Skeletal muscle tissue (tissue), 4 donors: ENCODE data around the gene ADCY2. TPM values are rescaled to one million over a fixed set of nuclear protein-coding genes. Genes with fewer than 3 reads are reported as not detected.

Experiments
- H3K27ac ChIP-seq: one replicate; pipeline ENCODE4 v1.7.0; 2013; ENCODE audit warnings: mild to moderate bottlenecking, low read depth, low read length, inconsistent platforms
- H3K27me3 ChIP-seq, 3 donors: one replicate each; pipeline ENCODE4 v1.7.0; 2013; ENCODE audit warnings: low read length in 3 of 3; ENCODE audit not compliant: control insufficient read depth in 3 of 3, insufficient read depth in 3 of 3
- H3K36me3 ChIP-seq, 3 donors: one replicate each; pipeline ENCODE4 v1.7.0; 2013; ENCODE audit warnings: low read length in 3 of 3; ENCODE audit not compliant: control insufficient read depth in 3 of 3, insufficient read depth in 3 of 3
- H3K4me1 ChIP-seq, 3 donors: one replicate each; pipeline ENCODE4 v1.7.0; 2013; ENCODE audit warnings: low read length in 3 of 3, mild to moderate bottlenecking in 3 of 3; ENCODE audit not compliant: control insufficient read depth in 3 of 3, insufficient read depth in 3 of 3
- H3K4me3 ChIP-seq, 3 donors: one replicate each; pipeline ENCODE4 v1.7.0; 2013; ENCODE audit warnings: low read length in 3 of 3
- H3K9ac ChIP-seq, 3 donors: one replicate each; pipeline ENCODE4 v1.7.0; 2013; ENCODE audit warnings: low read length in 3 of 3, mild to moderate bottlenecking in 3 of 3, moderate library complexity in 2 of 3, low read depth in 1 of 3
- H3K9me3 ChIP-seq, 3 donors: one replicate each; pipeline ENCODE4 v1.7.0; 2013; ENCODE audit warnings: low read length in 3 of 3; ENCODE audit not compliant: control insufficient read depth in 3 of 3
- total RNA-seq: library from RNA; depleted of rRNA; stranded (reverse); fragments of >200 nt; gene quantifications from one replicate; pipeline ENCODE4 v1.2.3, GENCODE V29; 2014
- donor health status: Osteomylitis.

Gene ADCY2
- total RNA-seq, 1 donor from 2014 or later, result 27.7 TPM

- H3K9ac ChIP-seq, result peak overlapping the region in 2 of 3 donors; percentile 45 to 47
These were observed 453.9 kb downstream of the ADCY2 start for GRCh38 chr5:7849681-7850394.

GRCh38 chr5:7850395-7851239 is 454.7 kb downstream of the ADCY2 start, which contains the start of gene CFAP90:
CFAP90 (minus strand) TSS chr5:7851133; CDS start chr5:7851021, 112 bp downstream.
- Histone ChIP-seq H3K9me3 (no peaks in the 10 kb centered on the region), H3K27ac (no peak within 1 kb of the TSS), H3K27me3 (peaks cover 10 to 39% (median 31%) of the 10 kb centered on the region in 3 donors), H3K9ac (peak within 1 kb of the TSS in 2 of 3 donors; percentile 45 to 47), H3K4me3 (peak within 1 kb of the TSS; percentile 30 to 63 (median 62)), H3K36me3 (no peaks in the 10 kb centered on the region), H3K4me1 (peaks cover 6 to 8% (median 6%) of the 10 kb centered on the region in 3 donors)

More at GRCh38 chr5:7849681-7850394, 453.9 kb downstream of the ADCY2 start:
- H3K36me3 ChIP-seq, result no peaks in the 10 kb centered on the region
- H3K27me3 ChIP-seq, result peaks cover 10 to 39% (median 36%) of the 10 kb centered on the region in 3 donors
- H3K4me3 ChIP-seq, result peak overlapping the region; percentile 27 to 56 (median 55)
- peaks cover 6 to 8% (median 6%) of the 10 kb centered on the region in 3 donors for H3K4me1 ChIP-seq
- no peak overlapping the region for H3K27ac ChIP-seq
- no peaks in the 10 kb centered on the region for H3K9me3 ChIP-seq

- Histone ChIP-seq H3K4me1 (peaks cover 6 to 8% (median 6%) of the 10 kb centered on the region in 3 donors), H3K27me3 (peaks cover 10 to 39% (median 31%) of the 10 kb centered on the region in 3 donors), H3K4me3 (peak overlapping the region; percentile 30 to 63 (median 62)), H3K27ac (no peak overlapping the region), H3K9me3 (no peaks in the 10 kb centered on the region), H3K36me3 (no peaks in the 10 kb centered on the region), H3K9ac (peak overlapping the region in 1 of 3 donors; percentile 16)
These were observed 455.3 kb downstream of the ADCY2 start for GRCh38 chr5:7851240-7851592.

GRCh38 chr5:7851617-7852289 is 455.8 kb downstream of the ADCY2 start:
- peaks cover 6 to 8% (median 6%) of the 10 kb centered on the region in 3 donors for H3K4me1 ChIP-seq
- no peak overlapping the region for H3K9ac ChIP-seq
- H3K4me3 ChIP-seq, result no peak overlapping the region
- peaks cover 10 to 39% (median 31%) of the 10 kb centered on the region in 3 donors for H3K27me3 ChIP-seq
- no peak overlapping the region for H3K27ac ChIP-seq
- no peaks in the 10 kb centered on the region for H3K36me3 ChIP-seq
- H3K9me3 ChIP-seq, result no peaks in the 10 kb centered on the region

- peaks cover 10 to 36% (median 29%) of the 10 kb centered on the region in 3 donors for H3K27me3 ChIP-seq
- no peak overlapping the region for H3K9ac ChIP-seq
- no peak overlapping the region for H3K4me3 ChIP-seq
- no peaks in the 10 kb centered on the region for H3K36me3 ChIP-seq
- no peak overlapping the region for H3K27ac ChIP-seq
- H3K9me3 ChIP-seq, result no peaks in the 10 kb centered on the region
- H3K4me1 ChIP-seq, result peaks cover 6 to 8% (median 6%) of the 10 kb centered on the region in 3 donors
These were observed 456.6 kb downstream of the ADCY2 start for GRCh38 chr5:7852542-7852941.

- H3K9me3 ChIP-seq, result no peaks in the 10 kb centered on the region
- H3K27ac ChIP-seq, result no peak overlapping the region
- H3K9ac ChIP-seq, result no peak overlapping the region
- H3K4me1 ChIP-seq, result peaks cover 6 to 8% (median 6%) of the 10 kb centered on the region in 3 donors
- H3K4me3 ChIP-seq, result no peak overlapping the region
- no peaks in the 10 kb centered on the region for H3K36me3 ChIP-seq
- peaks cover 10 to 33% (median 28%) of the 10 kb centered on the region in 3 donors for H3K27me3 ChIP-seq
These were observed 457.1 kb downstream of the ADCY2 start for GRCh38 chr5:7852988-7853387.

DNA sequence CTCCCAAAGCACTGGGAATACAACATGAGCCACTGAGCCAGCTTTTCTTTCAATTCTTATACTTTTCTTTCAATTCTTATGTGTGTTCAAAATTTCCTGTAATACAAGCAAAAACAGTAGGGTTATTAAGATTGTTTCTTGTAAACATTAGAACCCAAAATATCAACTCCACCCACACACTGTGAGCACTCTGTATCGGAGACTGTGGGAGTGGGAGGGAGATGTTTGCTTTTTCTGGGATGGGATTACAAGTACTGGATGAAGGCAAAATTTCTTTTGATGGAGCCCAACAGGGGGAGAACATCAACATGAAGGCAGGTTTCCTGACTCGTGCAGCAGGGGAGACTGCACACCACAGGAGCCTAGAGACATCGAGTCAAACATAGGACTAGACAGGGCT is 459.7 kb downstream of the ADCY2 start:
- no peaks in the 10 kb centered on the region for H3K4me1 ChIP-seq
- no peak overlapping the region for H3K27ac ChIP-seq
- no peaks in the 10 kb centered on the region for H3K9me3 ChIP-seq
- H3K36me3 ChIP-seq, result peaks cover 11 to 13% (median 11%) of the 10 kb centered on the region in 3 donors
- H3K27me3 ChIP-seq, result peaks cover 0 to 14% (median 8%) of the 10 kb centered on the region in 3 donors
- no peak overlapping the region for H3K9ac ChIP-seq
- no peak overlapping the region for H3K4me3 ChIP-seq

- Histone ChIP-seq H3K9me3 (no peaks in the 10 kb centered on the region), H3K4me1 (no peaks in the 10 kb centered on the region), H3K36me3 (peaks cover 18% of the 10 kb centered on the region in 3 donors), H3K4me3 (no peak overlapping the region), H3K27ac (no peak overlapping the region), H3K27me3 (peaks cover 0 to 5% (median 2%) of the 10 kb centered on the region in 3 donors), H3K9ac (no peak overlapping the region)
These were observed 460.9 kb downstream of the ADCY2 start for GRCh38 chr5:7856855-7857254.

- Histone ChIP-seq H3K36me3 (peaks cover 21 to 23% (median 21%) of the 10 kb centered on the region in 3 donors), H3K4me3 (no peak overlapping the region), H3K9ac (no peak overlapping the region), H3K27ac (no peak overlapping the region), H3K9me3 (no peaks in the 10 kb centered on the region), H3K4me1 (no peaks in the 10 kb centered on the region), H3K27me3 (peaks cover 0 to under 1% (median 0%) of the 10 kb centered on the region in 3 donors)
These were observed 461.4 kb downstream of the ADCY2 start for GRCh38 chr5:7857361-7857760.
